PC-3 (cell line): ENCODE measurements around the gene SLC25A24. TPM values are rescaled to one million over a fixed set of nuclear protein-coding genes. Genes with fewer than 3 reads are reported as not detected.

Experiments
- ATAC-seq: fragments of 200-7000 bp; cut with Tn5 transposase; 2 replicates; pipeline ENCODE4 v1.9.1; 2020; ENCODE audit warnings: mild to moderate bottlenecking, moderate library complexity
- BruUV-seq: library from RNA; stranded (reverse); fragments of 400-500 nt; replicated peaks from 2 replicates; lab custom pipeline; 2021; lab: Mats Ljungman, UMichigan
- CTCF ChIA-PET: fragments of 300-600 bp; sonication (Branson Sonifier 250); formaldehyde crosslinking; loops from one replicate; lab custom pipeline; 2022; ENCODE audit warnings: antibody characterized with exemption; lab: Charles Lee
- POLR2A ChIA-PET: fragments of 300-600 bp; sonication (Branson Sonifier 250); formaldehyde crosslinking; loops from one replicate; lab custom pipeline; 2022; ENCODE audit warnings: antibody characterized with exemption; ENCODE audit not compliant: unreplicated experiment; lab: Charles Lee
- DNase-seq: peaks from one replicate; pipeline ENCODE4 v3.0.0-alpha.2; 2015
- H2AFZ ChIP-seq: fragments of 300-600 bp; sonication (generic); 2 replicates; pipeline ENCODE4 v1.6.0; 2016; ENCODE audit warnings: antibody characterized with exemption, low read length
- H3F3A ChIP-seq: fragments of 300-600 bp; sonication (generic); one replicate; pipeline ENCODE4 v1.6.0; 2017; ENCODE audit warnings: antibody characterized with exemption, low read length, control low read depth, mild to moderate bottlenecking; ENCODE audit not compliant: unreplicated experiment
- H3K27ac ChIP-seq: fragments of 300-600 bp; sonication (generic); 2 replicates; pipeline ENCODE4 v1.5.1; 2016; ENCODE audit warnings: mild to moderate bottlenecking, low read length
- H3K27me3 ChIP-seq: fragments of 300-600 bp; sonication (generic); 2 replicates; pipeline ENCODE4 v1.6.1; 2016; ENCODE audit warnings: low read length, mixed read lengths
- H3K36me3 ChIP-seq: fragments of 300-600 bp; sonication (generic); 2 replicates; pipeline ENCODE4 v1.6.1; 2016; ENCODE audit warnings: low read depth, mixed run types, low read length, mixed read lengths
- H3K4me1 ChIP-seq: fragments of 300-600 bp; sonication (generic); 2 replicates; pipeline ENCODE4 v1.5.1; 2016; ENCODE audit warnings: low read length; ENCODE audit not compliant: insufficient read depth
- H3K4me2 ChIP-seq: fragments of 300-600 bp; sonication (generic); 2 replicates; pipeline ENCODE4 v1.6.0; 2016; ENCODE audit warnings: low read length
- H3K4me3 ChIP-seq: fragments of 300-600 bp; sonication (generic); 2 replicates; pipeline ENCODE4 v1.5.1; 2016; ENCODE audit warnings: mild to moderate bottlenecking, low read length, mixed read lengths
- H3K79me2 ChIP-seq: fragments of 300-600 bp; sonication (generic); 2 replicates; pipeline ENCODE4 v1.6.1; 2017; ENCODE audit warnings: low read length, mixed read lengths
- H3K9ac ChIP-seq: fragments of 300-600 bp; sonication (generic); 2 replicates; pipeline ENCODE4 v1.6.0; 2016; ENCODE audit warnings: mild to moderate bottlenecking, low read length
- H3K9me2 ChIP-seq: fragments of 300-600 bp; sonication (generic); replicated peaks from 2 replicates; pipeline ENCODE4 v1.6.1; 2016; ENCODE audit warnings: mixed run types, low read length, mixed read lengths
- H3K9me3 ChIP-seq: fragments of 300-600 bp; sonication (generic); 2 replicates; pipeline ENCODE4 v1.6.1; 2016; ENCODE audit warnings: low read length, mixed read lengths
- H4K20me1 ChIP-seq: fragments of 300-600 bp; sonication (generic); 2 replicates; pipeline ENCODE4 v1.6.1; 2016; ENCODE audit warnings: low read length, mixed read lengths
- CTCF ChIP-seq: fragments of 300-600 bp; sonication (generic); conservative IDR thresholded peaks from 2 replicates; pipeline ENCODE4 v1.5.1; 2017; ENCODE audit warnings: antibody characterized with exemption, low read depth, mild to moderate bottlenecking, low read length
- EZH2 ChIP-seq: fragments of 300-600 bp; sonication (generic); IDR thresholded peaks from one replicate; pipeline ENCODE4 v1.6.1; 2017; ENCODE audit warnings: antibody characterized with exemption, mild to moderate bottlenecking, low read length; ENCODE audit not compliant: unreplicated experiment
- EZH2phosphoT487 ChIP-seq: fragments of 300-600 bp; sonication (generic); IDR thresholded peaks from 2 replicates; pipeline ENCODE4 v1.6.1; 2018; ENCODE audit warnings: mild to moderate bottlenecking, antibody characterized with exemption, low read length, borderline replicate concordance
- intact Hi-C: fragments of 100-400 bp; cut with micrococcal nuclease; formaldehyde crosslinking; loops from 2 replicates; pipeline ENCODE4 v1.9.0; 2023
- total RNA-seq: library from RNA; depleted of rRNA; stranded (reverse); fragments of >200 nt; gene quantifications from 2 replicates; pipeline ENCODE4 v1.2.3, GENCODE V29; 2014

The SLC25A24 gene
- total RNA-seq, 1 experiment from 2014 or later, result 30.3 TPM

- Histone ChIP-seq H3F3A (no peaks in the 10 kb centered on the region), H2AFZ (no peak overlapping the region), H3K4me1 (peaks cover 7% of the 10 kb centered on the region), H3K27me3 (no peaks in the 10 kb centered on the region), H3K4me2 (no peak overlapping the region), H4K20me1 (no peaks in the 10 kb centered on the region), H3K9me3 (no peaks in the 10 kb centered on the region), H3K79me2 (no peaks in the 10 kb centered on the region), H3K27ac (no peak overlapping the region), H3K9ac (no peak overlapping the region), H3K36me3 (no peaks in the 10 kb centered on the region), H3K9me2 (no peaks in the 10 kb centered on the region), H3K4me3 (no peak overlapping the region)
- DNase-seq, result no peak
- intact Hi-C loops, result loop anchor here (1.0 to 10.0 kb wide), 6 partner anchors 75 to 342 kb away; partner anchors contain the start of gene VAV3
- CTCF ChIA-PET, result interaction anchor here (0.6 to 3.4 kb wide), 3 partner anchors 17 to 343 kb away, joined by 3 to 59 read pairs (median 7); no protein-coding TSS in a partner anchor
- ATAC-seq, result peak; percentile 68
- no peak for TF ChIP-seq EZH2phosphoT487
- TF ChIP-seq EZH2, result no peak
- TF ChIP-seq CTCF, result no peak
- POLR2A ChIA-PET, result no interaction called here
- no TSS peak for BruUV-seq
Measured at GRCh38 chr1:108124622-108125311, 75.4 kb downstream of the SLC25A24 start.

- POLR2A ChIA-PET, result no interaction called here
- DNase-seq (no peak), ATAC-seq (no peak)
- H4K20me1 ChIP-seq, result no peaks in the 10 kb centered on the region
- H3K79me2 ChIP-seq, result no peaks in the 10 kb centered on the region
- no peak overlapping the region for H3K4me2 ChIP-seq
- H3K27me3 ChIP-seq, result no peaks in the 10 kb centered on the region
- CTCF ChIA-PET, result interaction anchor here (3.4 kb wide), 1 partner anchor 342 kb away, joined by 59 read pairs; no protein-coding TSS in a partner anchor
- no peaks in the 10 kb centered on the region for H3K9me3 ChIP-seq
- TF ChIP-seq EZH2 (no peak), CTCF (no peak), EZH2phosphoT487 (no peak)
- H3K27ac ChIP-seq, result no peak overlapping the region
- H3K4me1 ChIP-seq, result peaks cover 7% of the 10 kb centered on the region
- no peaks in the 10 kb centered on the region for H3F3A ChIP-seq
- intact Hi-C loops, result loop anchor here (2.0 to 10.0 kb wide), 2 partner anchors 159 to 225 kb away; partner anchors contain the start of gene VAV3
- H3K4me3 ChIP-seq, result no peak overlapping the region
- BruUV-seq, result no TSS peak
- H2AFZ ChIP-seq, result no peak overlapping the region
- no peaks in the 10 kb centered on the region for H3K9me2 ChIP-seq
- no peaks in the 10 kb centered on the region for H3K36me3 ChIP-seq
- H3K9ac ChIP-seq, result no peak overlapping the region
Measured at GRCh38 chr1:108124023-108124422, 76.1 kb downstream of the SLC25A24 start.
